NB4 (cell line): ENCODE results near the gene FRYL.

Experiments used
- CTCF ChIP-seq: IDR thresholded peaks from one replicate; pipeline ENCODE4 v1.5.1; 2012; ENCODE audit warnings: low read depth, low read length
- MYC ChIP-seq: IDR thresholded peaks from 2 replicates; pipeline ENCODE4 v1.6.1; 2011; ENCODE audit warnings: low read depth, low read length

GRCh38 chr4:48787056-48787455, 7.0 kb upstream of the FRYL start:
- TF ChIP-seq MYC (no peak), CTCF (no peak)
